HG03558 (cell line): ENCODE data around the gene RANBP17.
"Not testable (repeated sequence)": the region's sequence is repeated elsewhere in the genome, so short reads cannot be mapped to it uniquely, and the experiment has no call there.

Source experiments
- ATAC-seq: cut with Tn5 transposase; IDR thresholded peaks from one replicate; pipeline ENCODE4 v1.9.1; 2021; ENCODE audit warnings: moderate number of reproducible peaks; ENCODE audit not compliant: unreplicated experiment; ENCODE audit errors: extremely low read depth

RANBP17 gene

GRCh38 chr5:170937914-170938313, 76.1 kb downstream of the RANBP17 start:
- no peak for ATAC-seq

- no peak for ATAC-seq
These were observed 77.4 kb downstream of the RANBP17 start for GRCh38 chr5:170939178-170939577.

GRCh38 chr5:170941788-170942187, 80.0 kb downstream of the RANBP17 start:
- ATAC-seq: no peak

- ATAC-seq: no peak
These were observed 83.5 kb downstream of the RANBP17 start for GRCh38 chr5:170945275-170945674.

GRCh38 chr5:170960567-170960966, 98.7 kb downstream of the RANBP17 start:
- ATAC-seq: no peak

- ATAC-seq: no peak
These were observed 101.7 kb downstream of the RANBP17 start for GRCh38 chr5:170963521-170963920.

- ATAC-seq: no peak
These were observed 112.6 kb downstream of the RANBP17 start for GRCh38 chr5:170974461-170974860.

GRCh38 chr5:170980261-170980660, 118.4 kb downstream of the RANBP17 start:
- ATAC-seq: not testable (repeated sequence)

- no peak for ATAC-seq
These were observed 123.7 kb downstream of the RANBP17 start for GRCh38 chr5:170985486-170985885.

- ATAC-seq: no peak
These were observed 124.8 kb downstream of the RANBP17 start for GRCh38 chr5:170986598-170986997.

GRCh38 chr5:170993476-170993875, 131.7 kb downstream of the RANBP17 start:
- no peak for ATAC-seq

- no peak for ATAC-seq
These were observed 148.3 kb downstream of the RANBP17 start for GRCh38 chr5:171010086-171010485.

- ATAC-seq: no peak
These were observed 149.0 kb downstream of the RANBP17 start for GRCh38 chr5:171010816-171011215.

- ATAC-seq: no peak
These were observed 161.7 kb downstream of the RANBP17 start for GRCh38 chr5:171023508-171023907.

GRCh38 chr5:171024084-171024483, 162.3 kb downstream of the RANBP17 start:
- ATAC-seq: no peak

- no peak for ATAC-seq
These were observed 167.6 kb downstream of the RANBP17 start for GRCh38 chr5:171029401-171029800.

- no peak for ATAC-seq
These were observed 170.2 kb downstream of the RANBP17 start for GRCh38 chr5:171031977-171032376.

- ATAC-seq: no peak
These were observed 170.7 kb downstream of the RANBP17 start for GRCh38 chr5:171032435-171032973.

GRCh38 chr5:171041893-171042292, 180.1 kb downstream of the RANBP17 start:
- ATAC-seq: not testable (repeated sequence)

- no peak for ATAC-seq
These were observed 189.1 kb downstream of the RANBP17 start for GRCh38 chr5:171050916-171051315.

- no peak for ATAC-seq
These were observed 194.1 kb downstream of the RANBP17 start for GRCh38 chr5:171055875-171056454.

- ATAC-seq: no peak
These were observed 205.8 kb downstream of the RANBP17 start for GRCh38 chr5:171067540-171068130.
